K562 (cell line): ENCODE results near the gene SCAF11. TPM values are rescaled to one million over a fixed set of nuclear protein-coding genes. Genes with fewer than 3 reads are reported as not detected.
A peak's percentile ranks its signal among the peaks of the same experiment; 100 is the strongest.

Source experiments
- ARID3A ChIP-seq: IDR thresholded peaks from 2 replicates; pipeline ENCODE4 v1.6.1; 2012; ENCODE audit warnings: low read depth, low read length, improper control_type of control experiment, borderline replicate concordance
- CBFB ChIP-seq: sonication (generic); formaldehyde crosslinking; IDR thresholded peaks from 2 replicates; pipeline ENCODE4 v1.4.0; 2020; ENCODE audit warnings: mild to moderate bottlenecking, missing genetic modification reagents
- CBX1 ChIP-seq: sonication (generic); IDR thresholded peaks from 2 replicates; pipeline ENCODE4 v1.6.1; 2016; ENCODE audit warnings: antibody characterized with exemption, low read depth, mild to moderate bottlenecking
- CCAR2 ChIP-seq: fragments of 200-400 bp; formaldehyde crosslinking; IDR thresholded peaks from 2 replicates; pipeline ENCODE4 v1.6.1; 2017; ENCODE audit warnings: mild to moderate bottlenecking, low read depth, low read length
- CHD1 ChIP-seq: fragments of 200-600 bp; sonication (generic); IDR thresholded peaks from one replicate; pipeline ENCODE4 v1.6.1; 2012; ENCODE audit warnings: mild to moderate bottlenecking, moderate library complexity, low read length, inconsistent platforms
- CTCF ChIP-seq, 3 experiments: IDR thresholded peaks in 2 of 3; conservative IDR thresholded peaks in 1 of 3; 2 replicates each; pipeline ENCODE4 v1.5.1; 2011 to 2012; ENCODE audit warnings: low read length in 3 of 3, mild to moderate bottlenecking in 3 of 3, control low read depth in 2 of 3, improper control_type of control experiment in 1 of 3, inconsistent platforms in 1 of 3, low read depth in 1 of 3, mixed read lengths in 1 of 3, moderate library complexity in 1 of 3; ENCODE audit not compliant: insufficient read depth in 2 of 3
- GATAD2A ChIP-seq: fragments of 450-650 bp; IDR thresholded peaks from 2 replicates; pipeline ENCODE4 v1.6.1; 2017
- HNRNPLL ChIP-seq: fragments of 200-400 bp; formaldehyde crosslinking; IDR thresholded peaks from 2 replicates; pipeline ENCODE4 v1.6.1; 2017; ENCODE audit warnings: low read length, low read depth, mild to moderate bottlenecking; ENCODE audit not compliant: poor library complexity, severe bottlenecking
- ILF3 ChIP-seq: fragments of 450-650 bp; IDR thresholded peaks from 2 replicates; pipeline ENCODE4 v1.6.1; 2018; ENCODE audit warnings: antibody characterized with exemption, mild to moderate bottlenecking, moderate library complexity, borderline replicate concordance
- KDM4B ChIP-seq, 2 experiments: fragments of 450-650 bp in 1 of 2; sonication (generic) in 1 of 2; IDR thresholded peaks; 2 replicates each; pipeline ENCODE4 v1.6.1; 2016 to 2017; ENCODE audit warnings: borderline replicate concordance in 2 of 2, antibody characterized with exemption in 1 of 2, low read depth in 1 of 2, mild to moderate bottlenecking in 1 of 2
- PCBP2 ChIP-seq: fragments of 200-400 bp; formaldehyde crosslinking; IDR thresholded peaks from 2 replicates; pipeline ENCODE4 v1.6.1; 2018; ENCODE audit warnings: low read length, low read depth, mild to moderate bottlenecking, moderate library complexity; ENCODE audit not compliant: poor library complexity, severe bottlenecking
- PHF20 ChIP-seq: fragments of 450-650 bp; IDR thresholded peaks from 2 replicates; pipeline ENCODE4 v1.6.1; 2018; ENCODE audit not compliant: partially characterized antibody
- PTTG1 ChIP-seq: fragments of 450-650 bp; IDR thresholded peaks from 2 replicates; pipeline ENCODE4 v1.6.1; 2016; ENCODE audit warnings: low read depth, mild to moderate bottlenecking, missing genetic modification characterization, missing compliant biosample characterization
- RAD51 ChIP-seq: fragments of 450-650 bp; IDR thresholded peaks from 2 replicates; pipeline ENCODE4 v1.7.1; 2016; ENCODE audit warnings: low read depth, mild to moderate bottlenecking, borderline replicate concordance
- SMARCB1 ChIP-seq: IDR thresholded peaks from 2 replicates; pipeline ENCODE4 v1.6.1; 2011; ENCODE audit warnings: improper control_type of control experiment, low read depth; ENCODE audit not compliant: insufficient read length
- SPI1 ChIP-seq: IDR thresholded peaks from 2 replicates; pipeline ENCODE4 v1.6.1; 2011; ENCODE audit warnings: low read depth, low read length, control low read depth, borderline replicate concordance
- STAG1 ChIP-seq: sonication (generic); formaldehyde crosslinking; IDR thresholded peaks from 2 replicates; pipeline ENCODE4 v1.5.0; 2020; ENCODE audit warnings: missing genetic modification reagents, borderline replicate concordance
- ZEB2 ChIP-seq: fragments of 450-650 bp; IDR thresholded peaks from 2 replicates; pipeline ENCODE4 v1.6.1; 2016
- ZHX1 ChIP-seq: fragments of 150-350 bp; conservative IDR thresholded peaks from 2 replicates; pipeline ENCODE4 v1.6.1; 2014; ENCODE audit warnings: low read length
- ZNF232 ChIP-seq: sonication (generic); formaldehyde crosslinking; IDR thresholded peaks from 2 replicates; pipeline ENCODE4 v1.8.0; 2022; ENCODE audit warnings: mild to moderate bottlenecking, missing genetic modification reagents
- ZNF253 ChIP-seq: fragments of 250-450 bp; sonication (Bioruptor Pico); conservative IDR thresholded peaks from 2 replicates; pipeline ENCODE4 v1.6.1; 2021; ENCODE audit warnings: mild to moderate bottlenecking
- ZNF431 ChIP-seq: sonication (generic); formaldehyde crosslinking; IDR thresholded peaks from 2 replicates; pipeline ENCODE4 v1.8.0; 2022; ENCODE audit warnings: mild to moderate bottlenecking, missing genetic modification reagents
- ZNF668 ChIP-seq: fragments of 250-450 bp; sonication (Bioruptor Pico); IDR thresholded peaks from 2 replicates; pipeline ENCODE4 v1.8.0; 2022; ENCODE audit warnings: mild to moderate bottlenecking, inconsistent platforms
- ZNF75A ChIP-seq: fragments of 450-650 bp; formaldehyde crosslinking; IDR thresholded peaks from 2 replicates; pipeline ENCODE4 v1.4.0; 2020; ENCODE audit warnings: mild to moderate bottlenecking
- polyA plus RNA-seq, 8 experiments: library from polyadenylated mRNA; depleted of rRNA in 4 of 8; stranded (reverse) in 5 of 8; unstranded in 3 of 8; fragments of >200 nt; fragmentation: Nextera tagmentation in 2 of 8; fragmentation: Illumina TruSeq in 1 of 8; extraction: Ambion mirVana in 2 of 8; extraction: Trizol in 1 of 8; gene quantifications; 2 replicates each; pipeline versions ENCODE4 v1.2.1 to v1.2.3, GENCODE V29; 2011 to 2014; ENCODE audit warnings: inconsistent platforms in 1 of 8, missing spikeins in 1 of 8
- total RNA-seq, 7 experiments: library from RNA; depleted of rRNA in 6 of 7; stranded (reverse); fragments of >200 nt in 6 of 7; fragmentation: Illumina TruSeq in 2 of 7; extraction: Trizol in 2 of 7; gene quantifications; 2 replicates each; pipeline versions ENCODE4 v1.2.1 to v1.2.3, GENCODE V29; 2011 to 2021; ENCODE audit warnings: low replicate concordance in 1 of 7

Gene SCAF11
- total and polyA plus RNA-seq, 9 of the 15 experiments (the other 6 are each of a cell fraction or from before 2014, with no cell fraction given) = 30.4 to 119 (median 80.0) TPM

GRCh38 chr12:45989721-45990467 lies 480 bp downstream of the SCAF11 start (continued):
- no peak for TF ChIP-seq SMARCB1
- TF ChIP-seq ZNF75A (CRISPR knock-in tag) = no peak
- TF ChIP-seq CCAR2 = no peak
- TF ChIP-seq ILF3 = no peak
- TF ChIP-seq ZEB2 = no peak
- no peak for TF ChIP-seq PCBP2
- no peak for TF ChIP-seq PTTG1 (tag)
- TF ChIP-seq KDM4B (IDR thresholded peaks at IDR 0.05; ENCODE audit: borderline replicate concordance in 2 of 2, low read depth in 1 of 2) = no peak
- no peak for TF ChIP-seq PHF20
- no peak for TF ChIP-seq ZHX1
- TF ChIP-seq CHD1 = peak; percentile 51
- peak; percentile 13 for TF ChIP-seq HNRNPLL
- no peak for TF ChIP-seq GATAD2A
- TF ChIP-seq ZNF253 (CRISPR knock-in tag) = no peak
- TF ChIP-seq CTCF (IDR thresholded peaks at IDR 0.05 in 2 of 3, conservative IDR thresholded peaks at IDR 0.05 in 1 of 3; ENCODE audit: insufficient read depth in 2 of 3, low read depth in 1 of 3, low read length in 3 of 3) = no peak
- no peak for TF ChIP-seq ZNF232
- no peak for TF ChIP-seq RAD51
- TF ChIP-seq CBFB (CRISPR knock-in tag) = no peak
- TF ChIP-seq ZNF668 = no peak
- peak; percentile 47; the same call in 1 of the 2 replicates for TF ChIP-seq SPI1
- no peak for TF ChIP-seq STAG1 (CRISPR knock-in tag)
- TF ChIP-seq ARID3A = no peak
- no peak; the same call in 1 of the 2 replicates for TF ChIP-seq CBX1
- TF ChIP-seq ZNF431 = no peak
